ENCODE data around the gene SLX4IP. TPM values are rescaled to one million over a fixed set of nuclear protein-coding genes. Genes with fewer than 3 reads are reported as not detected.
"Not testable (repeated sequence)": the region's sequence is repeated elsewhere in the genome, so short reads cannot be mapped to it uniquely, and the experiment has no call there.

Gene SLX4IP
- total RNA-seq, 2 experiments from 2014 or later: 8.8 to 8.9 TPM

GRCh38 chr20:10586296-10586695 lies 151.2 kb downstream of the SLX4IP start:
- Mint-ChIP-seq H3K36me3 (ENCODE audit: low read depth) (peaks cover 2% of the 10 kb centered on the region), H3K27ac (no peak overlapping the region), H3K27me3 (ENCODE audit: low read depth) (no peaks in the 10 kb centered on the region), H3K4me1 (ENCODE audit: low read depth) (peaks cover 5% of the 10 kb centered on the region), H3K9me3 (ENCODE audit: insufficient read depth) (no peaks in the 10 kb centered on the region), H3K4me3 (no peak overlapping the region)
- DNase-seq (no peak), ATAC-seq (no peak)
- ChIA-PET POLR2A (no interaction called here), CTCF (interaction anchor here (0.6 to 2.0 kb wide), 3 partner anchors 14 to 49 kb away, joined by 3 to 6 read pairs (median 4); no protein-coding TSS in a partner anchor)

DNA sequence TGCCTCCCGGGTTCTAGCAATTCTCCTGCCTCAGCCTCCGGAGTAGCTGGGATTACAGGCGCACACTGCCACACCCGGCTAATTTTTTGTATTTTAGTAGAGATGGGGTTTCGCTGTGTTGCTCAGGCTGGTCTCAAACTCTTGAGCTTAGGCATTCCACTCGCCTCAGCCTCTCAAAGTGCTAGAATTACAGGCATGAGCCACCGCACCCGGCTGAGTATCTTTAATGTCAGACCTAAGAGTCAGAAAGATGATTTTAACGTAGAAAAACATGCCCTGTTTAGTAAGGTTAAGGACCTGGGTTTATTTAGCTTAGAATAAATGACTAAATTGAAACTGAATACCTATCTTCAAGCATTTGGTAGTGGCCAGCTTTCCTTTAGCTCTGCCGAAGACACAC lies 155.3 kb downstream of the SLX4IP start:
- POLR2A ChIA-PET; H3K36me3 Mint-ChIP-seq (ENCODE audit: low read depth); DNase-seq; H3K27ac Mint-ChIP-seq; H3K4me3 Mint-ChIP-seq; CTCF ChIA-PET; H3K27me3 Mint-ChIP-seq (ENCODE audit: low read depth); ATAC-seq; H3K4me1 Mint-ChIP-seq (ENCODE audit: low read depth); H3K9me3 Mint-ChIP-seq (ENCODE audit: insufficient read depth): not testable (repeated sequence)

DNA sequence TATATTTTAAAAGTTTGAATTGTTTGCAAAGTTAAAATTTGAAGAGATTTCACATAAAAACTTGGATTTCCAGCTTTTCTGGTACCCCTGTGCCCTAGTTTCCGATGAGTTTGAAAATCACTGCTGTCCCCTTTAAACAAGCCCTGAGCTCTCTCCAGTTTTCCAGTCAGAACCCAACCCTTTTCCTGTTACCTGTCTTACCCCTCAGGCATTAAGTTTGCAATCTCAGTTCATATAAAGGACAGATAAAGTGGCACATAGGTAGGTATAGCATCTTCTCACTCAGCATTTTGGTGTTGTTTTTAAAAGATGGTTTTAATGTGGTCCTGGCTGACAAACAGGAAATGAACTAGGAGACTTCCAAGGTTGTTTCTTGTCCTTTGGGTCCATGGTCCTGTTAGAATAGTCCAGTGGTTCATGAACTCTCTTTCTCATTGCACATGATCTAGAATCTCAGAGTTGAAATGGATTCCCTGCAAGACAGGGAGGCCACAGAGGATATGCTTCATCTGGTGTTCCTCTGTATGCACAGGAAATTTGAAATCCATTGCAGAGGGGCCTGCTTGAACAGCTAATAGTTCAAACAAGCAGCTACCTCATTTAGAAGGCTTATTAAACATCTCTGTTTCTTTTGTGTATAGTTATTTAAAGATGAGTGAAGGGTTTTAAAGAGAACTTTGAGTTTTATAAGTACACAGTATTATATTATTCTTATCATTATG lies 156.0 kb downstream of the SLX4IP start:
- no peaks in the 10 kb centered on the region for H3K36me3 Mint-ChIP-seq (ENCODE audit: low read depth)
- CTCF ChIA-PET: interaction anchor here (0.6 to 1.1 kb wide), 2 partner anchors 51 to 80 kb away, joined by 3 to 4 read pairs; no protein-coding TSS in a partner anchor
- H3K27ac Mint-ChIP-seq: no peak overlapping the region
- no peaks in the 10 kb centered on the region for H3K9me3 Mint-ChIP-seq (ENCODE audit: insufficient read depth)
- H3K27me3 Mint-ChIP-seq (ENCODE audit: low read depth): no peaks in the 10 kb centered on the region
- POLR2A ChIA-PET: no interaction called here
- ATAC-seq (no peak), DNase-seq (no peak)
- H3K4me3 Mint-ChIP-seq: no peak overlapping the region
- peaks cover 8% of the 10 kb centered on the region for H3K4me1 Mint-ChIP-seq (ENCODE audit: low read depth)

DNA sequence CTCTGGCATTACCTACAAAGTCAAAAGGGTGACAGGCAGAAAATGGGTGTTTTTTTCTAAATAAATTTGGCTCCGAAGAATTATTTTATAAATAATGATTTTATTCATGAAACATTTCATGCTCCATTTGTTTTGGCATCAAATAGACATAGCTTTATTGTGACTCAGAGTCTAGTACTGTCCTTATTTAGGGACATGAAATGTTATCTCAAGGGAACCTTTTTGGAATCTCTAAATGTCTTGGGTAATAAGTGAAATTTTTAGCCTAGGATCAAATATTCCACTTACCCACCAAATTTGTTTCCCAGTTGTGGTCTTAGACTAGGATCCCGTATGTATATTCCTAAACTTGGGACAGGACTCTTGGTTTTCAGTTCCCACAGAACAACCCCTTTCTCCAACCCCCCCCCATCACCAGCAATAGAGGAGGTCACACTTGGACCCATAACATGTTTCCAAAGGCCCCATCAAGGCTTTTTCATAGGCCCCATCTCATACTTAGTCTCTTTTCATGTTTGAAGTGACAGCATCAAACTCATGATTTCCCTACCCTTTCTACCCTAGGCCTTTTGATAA lies 156.9 kb downstream of the SLX4IP start:
- H3K27ac Mint-ChIP-seq: no peak overlapping the region
- POLR2A ChIA-PET: no interaction called here

GRCh38 chr20:10594296-10594868 lies 159.3 kb downstream of the SLX4IP start:
- ATAC-seq (no peak), DNase-seq (no peak)
- H3K4me3 Mint-ChIP-seq: no peak overlapping the region
- no peaks in the 10 kb centered on the region for H3K9me3 Mint-ChIP-seq (ENCODE audit: insufficient read depth)
- POLR2A ChIA-PET: no interaction called here
- H3K36me3 Mint-ChIP-seq (ENCODE audit: low read depth): no peaks in the 10 kb centered on the region
- H3K27ac Mint-ChIP-seq: no peak overlapping the region
- H3K27me3 Mint-ChIP-seq (ENCODE audit: low read depth): no peaks in the 10 kb centered on the region
- peaks cover 11% of the 10 kb centered on the region for H3K4me1 Mint-ChIP-seq (ENCODE audit: low read depth)
- CTCF ChIA-PET: no interaction called here

More for the DNA sequence above, 156.9 kb downstream of the SLX4IP start:
- H3K4me3 Mint-ChIP-seq: no peak overlapping the region
- ATAC-seq (no peak), DNase-seq (no peak)
- H3K27me3 Mint-ChIP-seq (ENCODE audit: low read depth): no peaks in the 10 kb centered on the region
- CTCF ChIA-PET: interaction anchor here (1.1 kb wide), 1 partner anchor 79 kb away, joined by 3 read pairs; no protein-coding TSS in a partner anchor
- H3K36me3 Mint-ChIP-seq (ENCODE audit: low read depth): no peaks in the 10 kb centered on the region
- peaks cover 8% of the 10 kb centered on the region for H3K4me1 Mint-ChIP-seq (ENCODE audit: low read depth)
- H3K9me3 Mint-ChIP-seq (ENCODE audit: insufficient read depth): no peaks in the 10 kb centered on the region

DNA sequence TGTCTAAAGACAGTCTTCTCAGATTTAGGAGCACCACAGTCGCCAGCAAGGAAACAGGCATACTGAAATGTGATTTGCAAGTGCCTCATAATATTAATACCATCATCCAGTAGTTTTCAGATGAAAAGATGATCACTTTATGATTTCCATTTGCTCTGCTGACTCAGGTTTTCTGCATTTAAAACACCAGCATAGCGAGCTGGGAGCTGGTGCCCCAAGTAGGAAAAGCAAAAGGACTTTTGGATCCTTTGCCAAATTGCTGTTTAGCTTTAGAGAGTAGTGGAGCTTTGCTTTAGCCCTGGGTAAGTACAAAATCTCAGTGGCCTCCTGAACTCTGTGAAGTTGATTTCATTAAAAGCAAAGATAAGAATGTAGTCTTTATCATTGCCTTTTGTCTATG lies 160.2 kb downstream of the SLX4IP start:
- no peaks in the 10 kb centered on the region for H3K36me3 Mint-ChIP-seq (ENCODE audit: low read depth)
- DNase-seq: no peak
- no peak overlapping the region for H3K27ac Mint-ChIP-seq
- peaks cover 11% of the 10 kb centered on the region for H3K4me1 Mint-ChIP-seq (ENCODE audit: low read depth)
- H3K27me3 Mint-ChIP-seq (ENCODE audit: low read depth): no peaks in the 10 kb centered on the region
- ChIA-PET POLR2A (no interaction called here), CTCF (interaction anchor here (1.2 kb wide), 1 partner anchor 11 kb away, joined by 6 read pairs; no protein-coding TSS in a partner anchor)
- no peaks in the 10 kb centered on the region for H3K9me3 Mint-ChIP-seq (ENCODE audit: insufficient read depth)
- ATAC-seq: no peak
- H3K4me3 Mint-ChIP-seq: no peak overlapping the region

GRCh38 chr20:10595985-10596384 lies 160.9 kb downstream of the SLX4IP start:
- CTCF ChIA-PET: interaction anchor here (0.9 to 1.2 kb wide), 2 partner anchors 10 to 25 kb away, joined by 3 to 6 read pairs; no protein-coding TSS in a partner anchor
- Mint-ChIP-seq H3K4me1 (ENCODE audit: low read depth) (peaks cover 10% of the 10 kb centered on the region), H3K9me3 (ENCODE audit: insufficient read depth) (no peaks in the 10 kb centered on the region), H3K27ac (no peak overlapping the region), H3K4me3 (no peak overlapping the region), H3K36me3 (ENCODE audit: low read depth) (no peaks in the 10 kb centered on the region), H3K27me3 (ENCODE audit: low read depth) (no peaks in the 10 kb centered on the region)
- POLR2A ChIA-PET: no interaction called here
- ATAC-seq (no peak), DNase-seq (no peak)

GRCh38 chr20:10596710-10597121 lies 161.6 kb downstream of the SLX4IP start:
- DNase-seq (no peak), ATAC-seq (no peak)
- Mint-ChIP-seq H3K36me3 (ENCODE audit: low read depth) (peaks cover 2% of the 10 kb centered on the region), H3K4me1 (ENCODE audit: low read depth) (peaks cover 3% of the 10 kb centered on the region), H3K27me3 (ENCODE audit: low read depth) (no peaks in the 10 kb centered on the region), H3K4me3 (no peak overlapping the region), H3K9me3 (ENCODE audit: insufficient read depth) (no peaks in the 10 kb centered on the region), H3K27ac (no peak overlapping the region)
- CTCF ChIA-PET: interaction anchor here (0.9 to 1.2 kb wide), 2 partner anchors 9 to 25 kb away, joined by 3 to 6 read pairs; no protein-coding TSS in a partner anchor
- POLR2A ChIA-PET: no interaction called here

GRCh38 chr20:10597637-10598036 lies 162.5 kb downstream of the SLX4IP start:
- no peaks in the 10 kb centered on the region for H3K27me3 Mint-ChIP-seq (ENCODE audit: low read depth)
- DNase-seq: no peak
- peaks cover 3% of the 10 kb centered on the region for H3K4me1 Mint-ChIP-seq (ENCODE audit: low read depth)
- H3K4me3 Mint-ChIP-seq: no peak overlapping the region
- no peaks in the 10 kb centered on the region for H3K9me3 Mint-ChIP-seq (ENCODE audit: insufficient read depth)
- POLR2A ChIA-PET: no interaction called here
- CTCF ChIA-PET: no interaction called here
- H3K36me3 Mint-ChIP-seq (ENCODE audit: low read depth): peaks cover 5% of the 10 kb centered on the region
- ATAC-seq: no peak
- no peak overlapping the region for H3K27ac Mint-ChIP-seq

- ChIA-PET POLR2A (no interaction called here), CTCF (interaction anchor here (0.6 kb wide), 1 partner anchor 929 kb away, joined by 3 read pairs; no protein-coding TSS in a partner anchor)
- H3K27ac Mint-ChIP-seq: no peak overlapping the region
- ATAC-seq: no peak
- H3K4me3 Mint-ChIP-seq: no peak overlapping the region
- peaks cover 11% of the 10 kb centered on the region for H3K36me3 Mint-ChIP-seq (ENCODE audit: low read depth)
- DNase-seq: no peak
- H3K4me1 Mint-ChIP-seq (ENCODE audit: low read depth): peaks cover 10% of the 10 kb centered on the region
- no peaks in the 10 kb centered on the region for H3K27me3 Mint-ChIP-seq (ENCODE audit: low read depth)
- no peaks in the 10 kb centered on the region for H3K9me3 Mint-ChIP-seq (ENCODE audit: insufficient read depth)
These were observed 167.2 kb downstream of the SLX4IP start for GRCh38 chr20:10602221-10602871.

DNA sequence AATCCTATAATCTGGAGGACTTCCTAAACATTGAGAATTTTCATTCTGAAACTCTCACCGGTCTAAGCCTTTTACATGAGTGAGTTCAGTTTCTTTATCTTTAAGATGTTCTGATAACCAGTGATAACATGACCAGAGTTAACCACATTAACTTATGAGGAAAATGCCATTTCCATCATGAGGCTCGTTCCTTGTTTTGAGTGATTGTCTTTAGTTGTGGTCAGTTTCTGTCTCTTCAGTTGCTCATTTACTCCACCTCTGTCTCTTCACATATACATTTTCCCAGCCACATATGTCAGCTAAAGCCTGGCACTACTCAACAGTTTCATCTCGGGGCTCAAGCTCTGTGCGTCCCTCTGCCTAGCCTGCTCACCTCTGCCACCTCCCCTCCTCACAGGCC lies 168.3 kb downstream of the SLX4IP start:
- H3K9me3 Mint-ChIP-seq (ENCODE audit: insufficient read depth): no peaks in the 10 kb centered on the region
- ATAC-seq (no peak), DNase-seq (no peak)
- no peak overlapping the region for H3K4me3 Mint-ChIP-seq
- no peaks in the 10 kb centered on the region for H3K27me3 Mint-ChIP-seq (ENCODE audit: low read depth)
- H3K27ac Mint-ChIP-seq: peak overlapping the region; percentile 58
- peaks cover 11% of the 10 kb centered on the region for H3K36me3 Mint-ChIP-seq (ENCODE audit: low read depth)
- H3K4me1 Mint-ChIP-seq (ENCODE audit: low read depth): peaks cover 10% of the 10 kb centered on the region
- CTCF ChIA-PET: interaction anchor here (1.1 to 1.4 kb wide), 2 partner anchors 11 to 38 kb away, joined by 3 read pairs; no protein-coding TSS in a partner anchor
- POLR2A ChIA-PET: no interaction called here
